Stomach (tissue), 4 donors: Measurements from ENCODE around the gene DLG2.

ENCODE experiments used
- EP300 ChIP-seq: sonication (generic); formaldehyde crosslinking; IDR thresholded peaks from one replicate; pipeline ENCODE4 v1.6.1; 2017; ENCODE audit warnings: antibody characterized with exemption
- POLR2AphosphoS5 ChIP-seq, 3 donors: sonication (generic); formaldehyde crosslinking; IDR thresholded peaks; one replicate each; pipeline ENCODE4 v1.6.1; 2016; ENCODE audit warnings: antibody characterized with exemption in 3 of 3
- TF ChIP-seq, protein P1 (sequence below), 7 experiments: fragments of 450-650 bp in 4 of 7; fragments of 200-600 bp in 3 of 7; sonication (generic) in 3 of 7; IDR thresholded peaks; one replicate each; pipeline ENCODE4 v1.5.1; 2016 to 2019; ENCODE audit warnings: antibody characterized with exemption in 7 of 7, control low read depth in 2 of 7, mild to moderate bottlenecking in 1 of 7

GRCh38 chr11:85044911-85045310, 582.2 kb downstream of the DLG2 start:
- TF ChIP-seq EP300 (no peak), POLR2AphosphoS5 (IDR thresholded peaks at IDR 0.05) (no peak)
- TF ChIP-seq, protein P1, sequence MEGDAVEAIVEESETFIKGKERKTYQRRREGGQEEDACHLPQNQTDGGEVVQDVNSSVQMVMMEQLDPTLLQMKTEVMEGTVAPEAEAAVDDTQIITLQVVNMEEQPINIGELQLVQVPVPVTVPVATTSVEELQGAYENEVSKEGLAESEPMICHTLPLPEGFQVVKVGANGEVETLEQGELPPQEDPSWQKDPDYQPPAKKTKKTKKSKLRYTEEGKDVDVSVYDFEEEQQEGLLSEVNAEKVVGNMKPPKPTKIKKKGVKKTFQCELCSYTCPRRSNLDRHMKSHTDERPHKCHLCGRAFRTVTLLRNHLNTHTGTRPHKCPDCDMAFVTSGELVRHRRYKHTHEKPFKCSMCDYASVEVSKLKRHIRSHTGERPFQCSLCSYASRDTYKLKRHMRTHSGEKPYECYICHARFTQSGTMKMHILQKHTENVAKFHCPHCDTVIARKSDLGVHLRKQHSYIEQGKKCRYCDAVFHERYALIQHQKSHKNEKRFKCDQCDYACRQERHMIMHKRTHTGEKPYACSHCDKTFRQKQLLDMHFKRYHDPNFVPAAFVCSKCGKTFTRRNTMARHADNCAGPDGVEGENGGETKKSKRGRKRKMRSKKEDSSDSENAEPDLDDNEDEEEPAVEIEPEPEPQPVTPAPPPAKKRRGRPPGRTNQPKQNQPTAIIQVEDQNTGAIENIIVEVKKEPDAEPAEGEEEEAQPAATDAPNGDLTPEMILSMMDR (IDR thresholded peaks at IDR 0.05), result no peak
